Renal cortex interstitium (tissue), 11 donors: ENCODE results near the gene SAXO2. TPM values are rescaled to one million over a fixed set of nuclear protein-coding genes. Genes with fewer than 3 reads are reported as not detected.
"Not testable (repeated sequence)": the region's sequence is repeated elsewhere in the genome, so short reads cannot be mapped to it uniquely, and the experiment has no call there.

ENCODE experiments used
- DNase-seq, 11 donors: peaks; one replicate each; pipeline ENCODE4 v3.0.0-alpha.2; 2013; ENCODE audit warnings: low read depth in 9 of 11, low spot score in 4 of 11; ENCODE audit errors: extremely low read depth in 1 of 11
- polyA plus RNA-seq, 3 donors: library from polyadenylated mRNA; unstranded; fragments of 120-200 nt; gene quantifications; one replicate each; pipeline ENCODE4 v1.2.1, GENCODE V29; 2013; ENCODE audit not compliant: insufficient read length in 3 of 3

SAXO2 gene
- polyA plus RNA-seq, 3 donors = 3.4 to 9.3 (median 6.2) TPM

GRCh38 chr15:82275410-82275809, 12.8 kb downstream of the SAXO2 start:
- no peak for DNase-seq

- DNase-seq = not testable (repeated sequence)
These were observed 18.7 kb downstream of the SAXO2 start for GRCh38 chr15:82281276-82281675.

GRCh38 chr15:82282386-82282785, 19.8 kb downstream of the SAXO2 start:
- not testable (repeated sequence) for DNase-seq

- not testable (repeated sequence) for DNase-seq
These were observed 21.8 kb downstream of the SAXO2 start for GRCh38 chr15:82284381-82284780.

- DNase-seq = not testable (repeated sequence)
These were observed 23.9 kb downstream of the SAXO2 start for GRCh38 chr15:82286475-82286874.

GRCh38 chr15:82288202-82288601, 25.6 kb downstream of the SAXO2 start:
- not testable (repeated sequence) for DNase-seq

- no peak for DNase-seq
These were observed 29.7 kb downstream of the SAXO2 start for GRCh38 chr15:82292271-82292670.

GRCh38 chr15:82294061-82294690, 31.6 kb downstream of the SAXO2 start:
- DNase-seq = no peak

- DNase-seq = no peak
These were observed 34.9 kb downstream of the SAXO2 start for GRCh38 chr15:82297546-82297945.

GRCh38 chr15:82298032-82298431, 35.4 kb downstream of the SAXO2 start:
- no peak for DNase-seq

- DNase-seq = peak in 5 of 11 donors; percentile 2 to 14 (median 10)
These were observed 35.9 kb downstream of the SAXO2 start for GRCh38 chr15:82298520-82298919.

- DNase-seq = not testable (repeated sequence)
These were observed 36.9 kb downstream of the SAXO2 start for GRCh38 chr15:82299511-82299914.

GRCh38 chr15:82300326-82300725, 37.7 kb downstream of the SAXO2 start:
- not testable (repeated sequence) for DNase-seq

- DNase-seq = no peak
These were observed 38.3 kb downstream of the SAXO2 start for GRCh38 chr15:82300883-82301282.

GRCh38 chr15:82301296-82302016, 38.8 kb downstream of the SAXO2 start:
- DNase-seq = no peak

GRCh38 chr15:82303956-82304777, 41.5 kb downstream of the SAXO2 start:
- DNase-seq = no peak

GRCh38 chr15:82304778-82305090, 42.1 kb downstream of the SAXO2 start:
- no peak for DNase-seq

- no peak for DNase-seq
These were observed 43.0 kb downstream of the SAXO2 start for GRCh38 chr15:82305621-82306048.

GRCh38 chr15:82306791-82307713, 44.4 kb downstream of the SAXO2 start:
- no peak for DNase-seq
